HEK293T (cell line): ENCODE data around the gene SRP14.

Experiments used
- CTCF ChIA-PET: fragments of 350-600 bp; formaldehyde crosslinking; extraction: SDS; loops from one replicate; lab custom pipeline; 2021; ENCODE audit warnings: antibody characterized with exemption, inconsistent platforms; lab: Yijun Ruan, JAX
- POLR2A ChIA-PET: fragments of 350-600 bp; formaldehyde crosslinking; extraction: SDS; loops from one replicate; lab custom pipeline; 2020; ENCODE audit warnings: antibody characterized with exemption, inconsistent platforms; lab: Yijun Ruan, JAX
- DNase-seq: peaks from one replicate; pipeline ENCODE4 v3.0.0; 2012; ENCODE audit warnings: mixed read lengths; ENCODE audit errors: extremely low spot score
- ARNT ChIP-seq: fragments of 450-650 bp; IDR thresholded peaks from 2 replicates; pipeline ENCODE4 v1.6.1; 2017; ENCODE audit warnings: mild to moderate bottlenecking
- BHLHE40 ChIP-seq: fragments of 450-650 bp; IDR thresholded peaks from 2 replicates; pipeline ENCODE4 v1.6.1; 2016; ENCODE audit warnings: mild to moderate bottlenecking, moderate library complexity, borderline replicate concordance
- CTBP1 ChIP-seq: fragments of 450-650 bp; IDR thresholded peaks from 2 replicates; pipeline ENCODE4 v1.6.1; 2016; ENCODE audit warnings: borderline replicate concordance
- ELF4 ChIP-seq: fragments of 450-650 bp; IDR thresholded peaks from 2 replicates; pipeline ENCODE4 v1.6.1; 2017; ENCODE audit warnings: antibody characterized with exemption
- FOXA1 ChIP-seq: fragments of 450-650 bp; IDR thresholded peaks from 2 replicates; pipeline ENCODE4 v1.6.1; 2016; ENCODE audit warnings: mild to moderate bottlenecking
- FOXK2 ChIP-seq: fragments of 450-650 bp; IDR thresholded peaks from 2 replicates; pipeline ENCODE4 v1.6.1; 2016; ENCODE audit warnings: mild to moderate bottlenecking
- FOXM1 ChIP-seq: fragments of 450-650 bp; IDR thresholded peaks from 2 replicates; pipeline ENCODE4 v1.6.1; 2017; ENCODE audit warnings: mild to moderate bottlenecking, borderline replicate concordance
- HDGF ChIP-seq: fragments of 450-650 bp; IDR thresholded peaks from 2 replicates; pipeline ENCODE4 v1.6.1; 2017; ENCODE audit warnings: antibody characterized with exemption, borderline replicate concordance
- L3MBTL2 ChIP-seq: fragments of 450-650 bp; conservative IDR thresholded peaks from 2 replicates; pipeline ENCODE4 v1.6.1; 2016; ENCODE audit warnings: mild to moderate bottlenecking
- LEF1 ChIP-seq: fragments of 450-650 bp; IDR thresholded peaks from 2 replicates; pipeline ENCODE4 v1.6.1; 2017; ENCODE audit warnings: mild to moderate bottlenecking, borderline replicate concordance
- NFRKB ChIP-seq: fragments of 450-650 bp; IDR thresholded peaks from 2 replicates; pipeline ENCODE4 v1.6.1; 2016; ENCODE audit warnings: mild to moderate bottlenecking, moderate library complexity
- SP1 ChIP-seq: fragments of 450-650 bp; IDR thresholded peaks from 2 replicates; pipeline ENCODE4 v1.6.1; 2017
- SUZ12 ChIP-seq: fragments of 450-650 bp; IDR thresholded peaks from 2 replicates; pipeline ENCODE4 v1.6.1; 2016; ENCODE audit warnings: mild to moderate bottlenecking
- TARDBP ChIP-seq: fragments of 450-650 bp; IDR thresholded peaks from 2 replicates; pipeline ENCODE4 v1.6.1; 2016
- ZNF384 ChIP-seq: fragments of 450-650 bp; IDR thresholded peaks from 2 replicates; pipeline ENCODE4 v1.6.1; 2016
- TF ChIP-seq, protein P1 (sequence below): fragments of 450-650 bp; IDR thresholded peaks from 2 replicates; pipeline ENCODE4 v1.6.1; 2016

SRP14 gene

DNA sequence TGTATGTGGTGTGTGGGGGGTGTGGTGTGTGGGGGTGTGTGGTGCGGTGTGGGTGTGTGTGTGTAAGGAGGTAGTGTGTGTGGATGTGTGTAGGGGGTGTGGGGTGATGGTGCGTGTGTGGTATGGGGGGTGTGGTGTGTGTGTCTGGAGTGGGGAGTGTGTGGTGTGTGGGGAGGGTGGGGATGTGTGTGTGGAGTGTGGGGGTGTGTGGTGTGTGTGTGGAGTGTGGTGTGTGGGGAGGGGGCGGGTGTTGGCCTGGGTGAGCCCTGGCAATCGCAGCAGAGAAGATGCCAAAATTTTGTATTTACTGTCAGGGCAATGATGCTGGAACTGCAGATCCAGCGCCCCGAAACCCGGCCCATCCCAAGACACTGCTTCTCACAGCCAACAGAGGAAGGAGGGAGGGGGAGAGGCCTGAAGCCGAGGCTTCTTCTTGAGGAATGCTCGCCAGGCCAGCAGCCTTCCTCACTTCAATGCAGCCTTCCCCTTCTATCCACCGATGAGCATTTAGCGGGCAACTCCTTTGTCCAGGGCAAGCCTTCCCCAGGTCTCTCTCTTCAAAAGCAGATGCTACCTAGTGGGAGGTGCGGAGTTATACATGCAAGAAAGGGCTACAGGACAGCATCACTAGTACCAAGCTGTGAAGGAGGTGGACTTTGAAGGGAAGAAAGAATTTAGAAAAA lies 11.9 kb upstream of the SRP14 start:
- TF ChIP-seq ZNF384, result no peak
- TF ChIP-seq CTBP1, result no peak
- TF ChIP-seq LEF1, result no peak
- TF ChIP-seq FOXA1, result no peak
- no peak for TF ChIP-seq SP1
- TF ChIP-seq HDGF, result no peak
- TF ChIP-seq FOXK2, result no peak
- CTCF ChIA-PET, result interaction anchor here (1.0 kb wide), 1 partner anchor 222 kb away, joined by 4 read pairs; no protein-coding TSS in a partner anchor
- POLR2A ChIA-PET, result no interaction called here
- DNase-seq, result no peak

DNA sequence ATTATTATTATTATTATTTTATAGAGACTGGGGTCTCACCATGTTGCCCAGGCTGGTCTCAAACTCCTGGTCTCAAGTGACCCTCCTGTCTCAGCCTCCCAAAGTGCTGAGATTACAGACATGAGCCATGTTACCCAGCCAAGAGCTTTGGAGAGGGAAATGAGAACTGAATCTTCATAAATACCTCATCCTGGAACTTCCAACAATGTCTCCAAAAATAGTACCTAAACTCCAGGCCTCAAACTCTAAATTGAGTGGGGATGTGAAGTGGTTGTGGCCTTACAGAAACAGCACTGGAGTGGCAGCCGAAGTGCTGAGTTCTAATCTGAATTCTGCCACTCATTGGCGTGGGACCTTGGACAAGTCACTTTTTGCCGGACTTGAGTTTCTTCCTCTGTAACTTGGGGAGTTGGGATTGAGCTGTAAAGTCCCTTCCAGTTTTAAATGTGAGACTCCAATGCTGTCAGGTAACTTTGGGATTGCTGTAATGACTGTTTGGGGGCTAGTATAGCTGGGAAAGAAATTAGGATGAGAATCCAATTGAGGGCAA lies 10.0 kb upstream of the SRP14 start:
- ChIA-PET CTCF (interaction anchor here (4.1 kb wide), 1 partner anchor 57 kb away, joined by 34 read pairs; no protein-coding TSS in a partner anchor), POLR2A (interaction anchor here (1.4 kb wide), 1 partner anchor 49 kb away, joined by 3 read pairs; no protein-coding TSS in a partner anchor)
- DNase-seq, result no peak
- TF ChIP-seq TARDBP, result no peak
- TF ChIP-seq, protein P1, sequence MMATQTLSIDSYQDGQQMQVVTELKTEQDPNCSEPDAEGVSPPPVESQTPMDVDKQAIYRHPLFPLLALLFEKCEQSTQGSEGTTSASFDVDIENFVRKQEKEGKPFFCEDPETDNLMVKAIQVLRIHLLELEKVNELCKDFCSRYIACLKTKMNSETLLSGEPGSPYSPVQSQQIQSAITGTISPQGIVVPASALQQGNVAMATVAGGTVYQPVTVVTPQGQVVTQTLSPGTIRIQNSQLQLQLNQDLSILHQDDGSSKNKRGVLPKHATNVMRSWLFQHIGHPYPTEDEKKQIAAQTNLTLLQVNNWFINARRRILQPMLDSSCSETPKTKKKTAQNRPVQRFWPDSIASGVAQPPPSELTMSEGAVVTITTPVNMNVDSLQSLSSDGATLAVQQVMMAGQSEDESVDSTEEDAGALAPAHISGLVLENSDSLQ, result no peak
- no peak for TF ChIP-seq HDGF
- TF ChIP-seq FOXA1, result no peak
- no peak for TF ChIP-seq ARNT
- TF ChIP-seq LEF1, result no peak
- TF ChIP-seq SUZ12, result no peak
- TF ChIP-seq L3MBTL2, result no peak
- no peak for TF ChIP-seq NFRKB
- TF ChIP-seq ELF4, result no peak
- TF ChIP-seq FOXK2, result no peak
- TF ChIP-seq SP1, result no peak

DNA sequence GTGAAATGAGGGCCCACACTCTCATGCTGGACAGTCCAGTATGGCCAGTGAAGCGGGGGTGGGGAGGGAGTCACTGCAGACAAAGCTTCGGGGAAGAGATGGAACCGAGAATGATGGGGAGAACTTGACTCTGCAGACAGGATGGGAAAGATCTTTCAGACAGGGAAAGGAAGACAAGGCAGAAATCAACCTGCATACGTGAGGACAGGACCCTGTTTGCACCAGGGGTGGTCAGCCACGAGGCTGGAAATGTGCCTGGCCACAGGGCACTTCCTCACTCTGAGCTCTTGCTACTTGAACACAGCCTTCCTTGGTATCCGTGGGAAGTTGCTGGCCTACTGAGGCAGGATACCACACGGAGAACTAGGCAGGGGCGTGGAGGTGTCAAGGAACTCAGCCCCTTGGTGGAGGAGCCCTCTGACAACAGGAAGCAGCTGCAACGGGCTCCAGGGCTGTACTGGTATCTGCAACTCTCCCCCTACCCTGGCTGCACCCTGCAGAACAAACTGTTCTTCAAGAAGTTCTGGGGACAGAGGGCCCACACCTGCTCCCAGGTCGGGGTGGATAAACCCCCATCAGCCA lies 9.3 kb upstream of the SRP14 start:
- TF ChIP-seq FOXA1 (no peak), ELF4 (no peak), CTBP1 (no peak), TARDBP (no peak), HDGF (no peak), NFRKB (no peak), SUZ12 (no peak), LEF1 (no peak), ZNF384 (no peak), ARNT (no peak), FOXM1 (no peak), L3MBTL2 (no peak), BHLHE40 (no peak), SP1 (no peak)
- TF ChIP-seq, protein P1, result no peak
- no peak for DNase-seq
- POLR2A ChIA-PET, result interaction anchor here (1.0 to 1.4 kb wide), 2 partner anchors 48 to 206 kb away, joined by 3 read pairs; no protein-coding TSS in a partner anchor
- CTCF ChIA-PET, result interaction anchor here (1.3 to 4.1 kb wide), 3 partner anchors 57 to 226 kb away, joined by 3 to 34 read pairs (median 7); no protein-coding TSS in a partner anchor

DNA sequence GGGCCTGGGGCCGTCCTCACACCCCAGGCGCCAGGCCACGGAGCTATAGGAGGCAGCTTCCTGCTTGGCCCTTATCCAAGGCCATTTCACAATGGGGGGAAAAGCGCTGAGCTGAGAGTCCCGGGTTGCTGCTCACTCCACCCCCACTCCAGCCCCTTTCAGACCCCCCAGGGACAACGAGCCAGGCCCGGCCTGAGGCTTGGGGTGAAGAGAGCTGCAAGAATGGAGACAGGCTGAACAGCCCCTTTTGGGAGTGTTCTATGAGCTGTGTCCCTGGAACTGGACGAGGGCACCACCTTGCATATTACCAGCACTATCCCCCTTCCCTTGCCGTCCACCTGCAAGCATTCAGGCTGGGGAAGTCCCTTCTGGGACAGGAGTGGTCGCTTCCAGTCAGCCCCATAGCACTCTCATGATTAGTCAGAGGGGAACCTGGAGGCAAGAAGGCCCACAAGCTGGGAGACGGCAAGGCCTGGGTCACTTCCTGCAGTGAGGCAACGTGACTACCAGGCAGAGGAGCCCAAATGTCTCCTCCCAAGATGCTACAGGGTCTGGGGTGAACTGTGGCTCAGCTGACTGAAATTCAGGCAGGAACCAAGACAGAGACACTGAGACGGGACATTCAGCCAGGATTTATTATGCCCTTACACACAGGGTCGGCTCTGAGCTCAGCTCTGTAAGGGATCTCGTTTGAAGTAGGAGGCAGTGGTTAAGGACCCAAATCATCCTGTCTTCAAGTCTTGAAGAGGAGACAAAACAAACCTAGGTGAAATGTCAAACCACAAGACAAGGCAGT lies 8.6 kb upstream of the SRP14 start:
- CTCF ChIA-PET, result interaction anchor here (1.3 to 4.1 kb wide), 3 partner anchors 58 to 227 kb away, joined by 3 to 34 read pairs (median 7); no protein-coding TSS in a partner anchor
- POLR2A ChIA-PET, result interaction anchor here (0.9 to 2.5 kb wide), 7 partner anchors 8 to 207 kb away, joined by 3 to 9 read pairs (median 3); no protein-coding TSS in a partner anchor
- no peak for DNase-seq
- no peak for TF ChIP-seq SUZ12
- no peak for TF ChIP-seq NFRKB
- no peak for TF ChIP-seq SP1
- TF ChIP-seq FOXK2, result no peak
- TF ChIP-seq, protein P1, result no peak
- TF ChIP-seq ZNF384, result no peak
- no peak for TF ChIP-seq FOXA1
- no peak for TF ChIP-seq LEF1
- TF ChIP-seq BHLHE40, result no peak
- no peak for TF ChIP-seq FOXM1
- TF ChIP-seq CTBP1, result no peak
- no peak for TF ChIP-seq ELF4
- no peak for TF ChIP-seq TARDBP
- TF ChIP-seq L3MBTL2, result no peak
- no peak for TF ChIP-seq HDGF
- no peak for TF ChIP-seq ARNT
